NCI-H187 (cell line): ENCODE data around the gene EML5.

ENCODE experiments used
- DNase-seq, 2 experiments: peaks; one replicate each; lab custom pipeline; 2025; lab: John Stamatoyannopoulos, UW

The EML5 gene

GRCh38 chr14:88710709-88711108 is 82.0 kb downstream of the EML5 start:
- no peak for DNase-seq

- DNase-seq = no peak
Observed at GRCh38 chr14:88707088-88707487, 85.7 kb downstream of the EML5 start.

GRCh38 chr14:88706425-88706824 is 86.3 kb downstream of the EML5 start:
- DNase-seq = no peak

GRCh38 chr14:88698651-88699050 is 94.1 kb downstream of the EML5 start:
- no peak for DNase-seq

GRCh38 chr14:88695870-88696269 is 96.9 kb downstream of the EML5 start:
- no peak for DNase-seq

GRCh38 chr14:88688386-88688785 is 104.4 kb downstream of the EML5 start:
- DNase-seq = no peak

GRCh38 chr14:88683119-88683518 is 109.6 kb downstream of the EML5 start:
- DNase-seq = no peak

- DNase-seq = no peak
Observed at GRCh38 chr14:88682495-88683114, 110.1 kb downstream of the EML5 start.

GRCh38 chr14:88681755-88682494 is 110.8 kb downstream of the EML5 start:
- no peak for DNase-seq

- DNase-seq = no peak
Observed at GRCh38 chr14:88669346-88669745, 123.4 kb downstream of the EML5 start.

- DNase-seq = no peak
Observed at GRCh38 chr14:88668448-88669116, 124.2 kb downstream of the EML5 start.

- DNase-seq = peak; percentile 5 to 50
Observed at GRCh38 chr14:88667555-88668273, 125.0 kb downstream of the EML5 start.

GRCh38 chr14:88660056-88660455 is 132.7 kb downstream of the EML5 start:
- DNase-seq = no peak

- no peak for DNase-seq
Observed at GRCh38 chr14:88639221-88639620, 153.5 kb downstream of the EML5 start.

GRCh38 chr14:88632512-88632911 is 160.2 kb downstream of the EML5 start:
- DNase-seq = no peak

- no peak for DNase-seq
Observed at GRCh38 chr14:88631091-88631490, 161.7 kb downstream of the EML5 start.

- DNase-seq = no peak
Observed at GRCh38 chr14:88630565-88630964, 162.2 kb downstream of the EML5 start.

GRCh38 chr14:88628462-88628861 is 164.3 kb downstream of the EML5 start:
- DNase-seq = no peak

GRCh38 chr14:88628033-88628432 is 164.7 kb downstream of the EML5 start:
- no peak for DNase-seq

- no peak for DNase-seq
Observed at GRCh38 chr14:88625671-88626070, 167.1 kb downstream of the EML5 start.

GRCh38 chr14:88621100-88621499 is 171.7 kb downstream of the EML5 start:
- no peak for DNase-seq

- no peak for DNase-seq
Observed at GRCh38 chr14:88618476-88618875, 174.3 kb downstream of the EML5 start.

- no peak for DNase-seq
Observed at GRCh38 chr14:88617479-88617878, 175.3 kb downstream of the EML5 start.
